ENCODE measurements around the gene TIGD3. TPM values are rescaled to one million over a fixed set of nuclear protein-coding genes. Genes with fewer than 3 reads are reported as not detected.

TIGD3 gene
- total RNA-seq, 1 experiment from 2014 or later, result 0.14 TPM

- DNase-seq (ENCODE audit: unreplicated experiment), result no peak
- Mint-ChIP-seq H3K27ac (ENCODE audit: low read depth, unreplicated experiment) (no peak overlapping the region), H3K9me3 (ENCODE audit: unreplicated experiment) (no peaks in the 10 kb centered on the region), H3K36me3 (ENCODE audit: insufficient read depth, unreplicated experiment) (peaks cover 74% of the 10 kb centered on the region), H3K4me1 (ENCODE audit: insufficient read depth, unreplicated experiment) (no peaks in the 10 kb centered on the region), H3K4me3 (ENCODE audit: unreplicated experiment) (no peak overlapping the region), H3K27me3 (ENCODE audit: insufficient read depth, unreplicated experiment) (no peaks in the 10 kb centered on the region)
- BruUV-seq (replicated peaks), result no TSS peak
- POLR2A ChIA-PET, result no interaction called here
- intact Hi-C loops (cut with micrococcal nuclease), result no loop called here
- CTCF ChIA-PET, result interaction anchor here (0.6 to 1.2 kb wide), 3 partner anchors 15 to 110 kb away, joined by 3 to 4 read pairs (median 4); no protein-coding TSS in a partner anchor
- TF ChIP-seq CTCF (IDR thresholded peaks at IDR 0.05; ENCODE audit: unreplicated experiment), result no peak
These were observed 46.7 kb downstream of the TIGD3 start for GRCh38 chr11:65401073-65401802.

DNA sequence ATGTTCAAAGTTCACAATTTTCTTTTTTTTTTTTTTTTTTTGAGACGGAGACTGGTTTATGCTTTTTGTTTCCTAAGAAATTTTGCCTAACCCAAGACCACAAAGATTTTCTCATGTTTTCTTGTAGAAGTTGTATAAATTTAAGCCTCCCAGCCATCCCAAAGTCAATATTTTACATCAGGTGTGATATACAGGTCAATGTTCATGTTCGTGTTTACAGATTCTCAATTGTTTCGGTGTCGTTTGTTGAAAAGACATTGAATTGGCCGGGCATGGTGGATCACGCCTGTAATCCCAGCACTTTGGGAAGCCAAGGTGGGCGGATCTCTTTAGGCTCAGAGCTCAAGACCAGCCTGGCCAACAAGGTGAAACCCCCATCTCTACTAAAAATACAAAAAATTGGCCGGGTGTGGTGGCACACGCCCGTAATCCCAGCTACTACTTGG is 47.3 kb downstream of the TIGD3 start:
- H3K27ac Mint-ChIP-seq (ENCODE audit: low read depth, unreplicated experiment), result no peak overlapping the region

DNA sequence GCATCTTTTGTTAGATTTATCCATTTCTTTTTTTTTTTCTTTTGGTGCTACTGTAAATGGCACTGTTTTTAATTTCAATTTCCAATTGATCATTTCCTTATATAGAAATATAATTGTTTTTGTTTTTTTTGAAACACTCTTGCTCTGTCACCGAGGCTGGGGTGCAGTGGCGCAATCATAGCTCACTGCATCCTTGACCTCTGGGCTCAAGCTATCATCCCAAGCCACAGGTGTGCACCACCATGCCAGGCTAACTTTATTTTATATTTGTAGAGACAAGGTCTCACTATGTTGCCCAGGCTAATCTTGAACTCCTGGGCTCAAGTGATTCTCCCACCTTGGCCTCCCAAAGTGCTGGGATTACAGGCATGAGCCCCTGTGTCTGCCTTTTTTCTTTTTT is 48.2 kb downstream of the TIGD3 start:
- Mint-ChIP-seq H3K27me3 (ENCODE audit: insufficient read depth, unreplicated experiment) (no peaks in the 10 kb centered on the region), H3K4me1 (ENCODE audit: insufficient read depth, unreplicated experiment) (no peaks in the 10 kb centered on the region), H3K9me3 (ENCODE audit: unreplicated experiment) (no peaks in the 10 kb centered on the region), H3K27ac (ENCODE audit: low read depth, unreplicated experiment) (no peak overlapping the region), H3K36me3 (ENCODE audit: insufficient read depth, unreplicated experiment) (peaks cover 71% of the 10 kb centered on the region), H3K4me3 (ENCODE audit: unreplicated experiment) (no peak overlapping the region)
- CTCF ChIA-PET, result interaction anchor here (0.7 to 2.2 kb wide), 4 partner anchors 10 to 46 kb away, joined by 3 to 9 read pairs (median 3); no protein-coding TSS in a partner anchor
- no peak for TF ChIP-seq CTCF (IDR thresholded peaks at IDR 0.05; ENCODE audit: unreplicated experiment)
- no TSS peak for BruUV-seq (replicated peaks)
- DNase-seq (ENCODE audit: unreplicated experiment), result no peak
- POLR2A ChIA-PET, result interaction anchor here (1.5 kb wide), 1 partner anchor 13 kb away, joined by 9 read pairs; no protein-coding TSS in a partner anchor
- intact Hi-C loops (cut with micrococcal nuclease), result no loop called here

More for the DNA sequence above, 47.3 kb downstream of the TIGD3 start:
- no peak overlapping the region for H3K4me3 Mint-ChIP-seq (ENCODE audit: unreplicated experiment)
- no peaks in the 10 kb centered on the region for H3K9me3 Mint-ChIP-seq (ENCODE audit: unreplicated experiment)
- TF ChIP-seq CTCF (IDR thresholded peaks at IDR 0.05; ENCODE audit: unreplicated experiment), result no peak
- CTCF ChIA-PET, result interaction anchor here (2.2 kb wide), 1 partner anchor 14 kb away, joined by 9 read pairs; no protein-coding TSS in a partner anchor
- no peak for DNase-seq (ENCODE audit: unreplicated experiment)
- no peaks in the 10 kb centered on the region for H3K4me1 Mint-ChIP-seq (ENCODE audit: insufficient read depth, unreplicated experiment)
- H3K36me3 Mint-ChIP-seq (ENCODE audit: insufficient read depth, unreplicated experiment), result peaks cover 71% of the 10 kb centered on the region
- intact Hi-C loops (cut with micrococcal nuclease), result no loop called here
- no TSS peak for BruUV-seq (replicated peaks)
- H3K27me3 Mint-ChIP-seq (ENCODE audit: insufficient read depth, unreplicated experiment), result no peaks in the 10 kb centered on the region
- POLR2A ChIA-PET, result interaction anchor here (0.7 kb wide), 1 partner anchor 14 kb away, joined by 3 read pairs; no protein-coding TSS in a partner anchor

DNA sequence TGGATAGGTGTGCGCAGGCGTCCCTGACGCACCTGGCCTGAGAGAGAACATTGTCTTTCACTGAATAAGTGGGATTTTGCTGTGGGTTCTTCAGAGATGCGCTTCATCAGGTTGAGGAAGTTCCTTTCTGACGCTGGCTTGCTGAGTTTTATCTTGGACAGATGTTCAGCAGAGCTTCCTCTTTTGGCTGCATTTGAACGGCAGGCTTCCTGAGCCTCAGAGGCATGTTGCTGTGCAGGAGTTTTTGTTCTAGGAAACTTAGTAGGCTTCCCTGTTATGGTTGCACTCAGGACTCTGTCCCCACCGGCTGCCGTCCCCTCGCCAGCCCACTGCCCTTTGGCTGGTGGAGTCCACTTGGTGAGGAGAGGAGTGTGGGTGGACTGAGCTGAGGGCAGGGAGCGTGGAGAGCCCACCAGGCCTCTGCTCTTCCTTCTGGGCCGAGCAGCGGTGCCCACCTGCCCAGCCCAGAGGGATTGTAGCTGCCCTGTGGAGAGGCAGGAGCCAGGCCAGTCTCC is 49.1 kb downstream of the TIGD3 start:
- TF ChIP-seq CTCF (IDR thresholded peaks at IDR 0.05; ENCODE audit: unreplicated experiment), result no peak
- Mint-ChIP-seq H3K4me1 (ENCODE audit: insufficient read depth, unreplicated experiment) (no peaks in the 10 kb centered on the region), H3K27ac (ENCODE audit: low read depth, unreplicated experiment) (no peak overlapping the region), H3K4me3 (ENCODE audit: unreplicated experiment) (no peak overlapping the region), H3K27me3 (ENCODE audit: insufficient read depth, unreplicated experiment) (no peaks in the 10 kb centered on the region), H3K9me3 (ENCODE audit: unreplicated experiment) (no peaks in the 10 kb centered on the region), H3K36me3 (ENCODE audit: insufficient read depth, unreplicated experiment) (peaks cover 74% of the 10 kb centered on the region)
- ChIA-PET POLR2A (interaction anchor here (1.5 kb wide), 1 partner anchor 12 kb away, joined by 9 read pairs; no protein-coding TSS in a partner anchor), CTCF (interaction anchor here (0.6 to 2.2 kb wide), 4 partner anchors 13 to 107 kb away, joined by 3 to 9 read pairs (median 4); no protein-coding TSS in a partner anchor)
- DNase-seq (ENCODE audit: unreplicated experiment), result no peak
- BruUV-seq (replicated peaks), result no TSS peak
- intact Hi-C loops (cut with micrococcal nuclease), result no loop called here
